Measurements from ENCODE around the gene FAM222B.
"Not testable (repeated sequence)": the region's sequence is repeated elsewhere in the genome, so short reads cannot be mapped to it uniquely, and the experiment has no call there.

FAM222B gene

DNA sequence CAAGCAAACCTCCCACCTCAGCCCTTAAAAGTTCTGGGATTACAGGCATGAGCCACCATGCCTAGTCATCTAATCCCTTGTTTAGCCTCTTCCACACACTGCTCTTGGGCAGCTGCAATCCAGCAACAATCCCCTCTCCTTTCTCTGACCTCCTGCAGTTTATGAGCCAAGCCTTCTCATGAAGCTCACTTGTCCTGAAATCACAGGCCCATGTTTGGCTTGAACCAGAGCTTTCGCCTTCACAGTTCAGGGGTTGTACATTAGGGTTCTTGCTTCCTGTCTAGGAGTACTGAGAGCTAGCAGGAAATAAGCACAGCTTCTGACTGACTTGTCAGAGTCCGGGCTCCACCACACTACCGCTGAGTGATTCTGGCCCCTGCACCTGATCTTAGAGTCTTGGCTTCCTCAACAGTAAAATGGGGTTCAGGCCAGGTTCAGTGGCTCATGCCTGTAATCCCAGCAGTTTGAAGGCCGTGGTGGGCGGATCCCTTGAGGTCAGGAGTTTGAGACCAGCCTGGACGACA, 28.5 kb upstream of the FAM222B start:
- DNase-seq: peak; percentile 51

DNA sequence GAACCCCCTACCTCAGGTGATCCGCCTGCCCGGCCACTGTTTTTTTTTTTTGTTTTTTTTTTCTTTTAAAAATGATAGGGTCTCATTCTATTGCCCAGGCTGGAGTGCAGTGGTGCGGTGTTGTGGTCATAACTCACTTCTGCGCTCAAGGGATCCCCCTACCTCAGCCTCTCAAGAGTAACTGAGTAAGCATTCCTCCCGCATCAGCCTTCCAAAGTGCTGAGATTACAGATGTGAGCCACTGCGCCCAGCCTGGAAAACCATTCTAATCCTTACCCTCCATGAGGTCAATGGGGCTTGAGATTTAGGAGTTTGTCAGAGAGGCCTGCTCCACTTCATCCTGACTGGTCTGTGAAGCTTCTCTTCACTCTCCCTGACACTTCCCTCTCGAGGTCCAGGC, 24.7 kb upstream of the FAM222B start:
- DNase-seq: no peak

DNA sequence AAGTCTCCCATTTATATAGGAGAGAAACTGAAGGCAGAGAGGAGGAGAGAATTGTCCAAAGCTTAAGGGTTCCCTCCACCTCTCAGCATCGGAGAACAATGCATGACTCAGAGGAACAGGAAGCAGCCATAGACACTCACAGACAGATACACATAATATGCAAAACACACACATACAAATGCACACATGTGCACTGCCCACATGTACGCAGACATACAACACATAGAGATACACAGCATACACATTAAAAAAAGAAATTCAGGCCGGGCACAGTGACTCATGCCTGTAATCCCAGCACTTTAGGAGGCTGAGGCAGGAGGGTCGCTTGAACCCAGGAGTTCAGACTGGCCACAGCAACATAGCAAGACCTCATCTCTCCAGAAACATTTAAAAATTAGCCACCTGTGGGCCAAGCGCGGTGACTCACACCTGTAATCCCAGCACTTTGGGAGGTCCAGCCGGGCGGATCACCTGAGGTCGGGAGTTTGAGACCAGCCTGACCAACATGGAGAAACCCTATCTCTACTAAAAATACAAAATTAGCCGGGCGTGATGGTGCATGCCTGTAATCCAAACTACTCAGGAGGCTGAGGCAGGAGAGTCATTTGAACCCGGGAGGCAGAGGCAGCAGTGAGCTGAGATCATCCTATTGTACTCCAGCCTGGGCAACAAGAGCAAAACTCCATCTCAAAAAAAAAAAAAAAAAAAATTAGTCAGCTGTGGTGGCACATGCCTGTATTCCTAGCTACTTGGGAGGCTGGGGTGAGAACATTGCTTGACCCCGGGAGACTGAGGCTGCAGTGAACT, 23.6 kb upstream of the FAM222B start:
- peak; percentile 74 for DNase-seq

DNA sequence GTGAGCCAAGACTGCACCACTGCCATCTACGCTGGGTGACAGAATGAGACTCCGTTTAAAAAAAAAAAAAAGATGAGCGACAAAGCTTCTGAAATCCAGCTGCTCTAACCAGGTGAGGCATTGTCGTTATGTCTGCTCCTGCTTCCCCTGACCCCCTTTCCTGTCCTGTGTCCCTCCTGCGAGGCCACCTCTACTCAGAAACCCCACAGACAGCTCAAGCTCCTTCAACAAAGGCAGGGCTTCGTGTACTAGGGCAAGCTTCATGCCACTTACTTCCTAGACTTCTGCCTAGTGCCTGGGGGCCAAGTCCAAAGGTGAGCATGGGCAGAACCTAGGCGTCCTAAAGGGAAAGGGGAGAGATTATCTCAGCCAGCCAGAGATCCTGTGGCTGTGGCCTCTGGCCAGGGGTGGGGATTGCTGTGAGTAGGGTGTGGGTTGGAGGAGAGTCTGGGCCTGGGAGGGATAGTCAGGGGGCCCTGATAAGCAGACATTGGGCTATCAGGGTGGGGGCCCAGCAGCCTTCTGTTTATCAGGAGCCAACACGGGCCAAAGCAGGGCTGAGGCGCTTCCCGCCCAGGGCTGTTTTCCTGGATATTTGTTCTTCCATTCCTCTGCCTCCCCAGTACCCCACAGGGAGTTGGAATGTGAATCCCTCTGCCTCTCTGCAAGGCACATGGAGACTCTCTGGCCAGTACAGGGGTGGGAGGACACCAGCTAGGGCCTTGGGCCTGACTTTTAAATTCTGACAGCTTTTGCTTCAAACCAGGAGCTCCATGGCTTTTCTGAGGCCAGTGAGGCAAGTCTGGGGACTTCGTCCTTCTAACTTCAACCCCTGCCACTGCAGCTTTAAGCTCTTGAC, 22.6 kb upstream of the FAM222B start:
- DNase-seq: peak; percentile 98

DNA sequence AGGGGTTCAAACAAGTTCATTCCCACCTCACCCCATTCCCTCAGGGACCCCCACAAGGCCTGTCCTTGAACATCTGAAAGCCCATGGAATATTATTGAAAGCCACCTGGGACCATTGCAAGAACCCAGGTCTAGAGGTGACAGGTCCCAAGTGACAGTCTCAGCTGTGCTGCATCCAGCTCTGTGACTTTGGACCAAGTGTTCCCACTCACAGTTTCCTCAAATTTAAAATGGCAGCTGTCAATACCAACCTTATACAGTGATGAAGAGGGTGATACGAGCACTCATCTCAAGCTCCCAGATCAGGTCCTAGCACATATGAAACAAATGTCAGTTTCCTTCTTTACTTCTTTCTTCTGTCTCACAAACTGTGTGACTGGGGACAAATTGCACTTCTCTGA, 21.4 kb upstream of the FAM222B start:
- no peak for DNase-seq

DNA sequence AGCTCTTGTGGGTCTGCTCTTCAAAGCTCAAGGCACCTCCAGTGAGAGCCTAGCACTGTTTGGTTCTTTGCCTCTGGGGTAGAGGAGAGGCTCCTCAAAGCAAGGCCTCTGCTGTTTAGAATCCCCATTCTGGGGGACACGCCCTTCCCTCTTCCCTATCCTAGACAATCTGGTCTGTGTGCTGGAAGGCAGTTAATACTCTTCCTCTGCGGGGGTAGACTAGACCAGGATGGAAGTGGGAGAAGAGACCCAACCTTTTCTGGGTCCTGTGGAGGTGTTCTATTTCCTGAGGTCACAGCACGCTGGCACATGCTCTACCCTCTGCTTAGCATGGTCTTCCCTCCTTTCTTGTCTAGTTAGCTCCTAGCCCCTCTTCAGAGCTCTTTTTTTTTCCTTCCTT, 20.0 kb upstream of the FAM222B start:
- DNase-seq: peak; percentile 51

DNA sequence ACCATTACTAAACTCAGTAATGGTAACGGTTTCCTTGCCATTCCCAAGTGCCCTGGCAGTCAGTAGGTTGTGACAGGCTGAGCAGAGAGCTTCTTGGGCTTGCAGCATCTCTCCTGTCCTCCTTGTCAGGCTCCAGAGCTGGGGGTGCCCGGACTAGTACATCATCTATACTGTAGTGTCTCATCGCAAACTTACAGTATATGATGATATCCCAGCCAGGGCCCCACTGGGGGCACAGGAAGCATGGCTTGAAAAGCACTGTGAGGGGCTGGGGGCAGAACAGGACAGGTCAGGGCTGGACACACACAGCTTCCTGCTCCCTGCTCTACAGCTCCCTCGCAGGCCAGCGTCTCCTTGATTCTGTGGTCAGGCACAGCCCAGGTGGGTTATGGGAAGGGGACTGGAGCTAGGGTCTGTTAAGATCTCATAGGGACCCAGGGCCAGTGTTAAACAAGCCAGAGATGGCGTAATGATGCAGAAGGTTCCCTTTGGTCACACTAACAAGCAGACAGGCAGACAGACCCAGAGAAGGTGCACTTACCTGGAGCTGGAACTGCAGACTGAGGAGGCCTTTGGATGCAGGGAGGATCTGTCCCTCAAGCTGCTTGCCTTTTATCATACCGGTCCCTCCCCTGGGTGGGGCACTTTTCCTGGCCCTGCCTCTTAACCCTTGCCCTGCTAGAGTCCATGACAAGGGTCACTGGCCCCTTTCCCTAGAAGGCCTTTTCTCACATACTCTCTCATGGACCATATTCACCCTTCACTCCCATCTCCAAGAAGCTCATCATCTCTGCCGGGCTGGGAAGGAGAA, 19.0 kb upstream of the FAM222B start:
- DNase-seq: peak; percentile 87

DNA sequence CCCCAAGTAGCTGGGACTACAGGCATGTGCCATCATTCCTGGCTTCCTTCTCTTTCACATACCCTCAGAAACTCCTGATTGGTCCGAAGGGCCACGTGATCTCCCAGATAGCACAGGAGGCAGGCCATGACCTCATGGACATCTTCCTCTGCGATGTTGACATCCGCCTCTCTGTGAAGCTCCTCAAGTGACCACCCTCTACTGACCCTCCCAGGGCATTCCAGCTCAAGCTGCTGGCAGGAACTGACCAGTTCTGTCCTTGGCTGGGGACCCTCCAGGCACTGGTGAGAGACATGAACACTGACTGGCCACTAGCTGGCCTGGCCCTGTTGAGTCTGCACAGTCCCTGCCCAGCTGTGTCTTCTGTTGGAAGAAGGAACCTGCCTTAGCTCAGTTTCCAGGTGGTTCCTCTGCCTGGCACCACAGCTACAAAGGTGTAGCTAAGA, 17.8 kb upstream of the FAM222B start:
- peak; percentile 57 for DNase-seq

DNA sequence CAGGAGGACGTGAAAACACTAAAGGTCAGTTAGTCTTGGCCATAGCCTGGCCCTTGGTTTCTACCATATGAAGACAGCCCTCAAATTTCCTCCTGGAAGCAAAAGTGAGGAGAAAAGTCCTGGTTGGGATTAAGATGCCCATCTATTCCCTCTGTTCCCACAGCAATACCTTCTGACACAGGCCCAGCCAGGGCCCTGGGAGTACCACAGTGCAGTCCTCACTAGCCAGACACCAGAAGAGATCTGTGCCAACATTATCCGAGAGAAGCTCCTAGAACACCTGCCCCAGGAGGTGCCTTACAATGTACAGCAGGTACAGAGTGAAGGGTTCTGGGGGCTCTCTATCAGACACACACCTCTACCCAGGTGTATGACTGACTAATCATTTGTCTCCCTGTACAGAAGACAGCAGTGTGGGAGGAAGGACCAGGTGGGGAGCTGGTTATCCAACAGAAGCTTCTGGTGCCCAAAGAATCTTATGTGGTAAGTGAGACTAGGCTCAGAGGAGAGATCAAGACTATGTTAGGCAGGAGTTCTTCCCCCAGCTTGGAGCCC, 16.3 kb upstream of the FAM222B start:
- DNase-seq: peak; percentile 65

DNA sequence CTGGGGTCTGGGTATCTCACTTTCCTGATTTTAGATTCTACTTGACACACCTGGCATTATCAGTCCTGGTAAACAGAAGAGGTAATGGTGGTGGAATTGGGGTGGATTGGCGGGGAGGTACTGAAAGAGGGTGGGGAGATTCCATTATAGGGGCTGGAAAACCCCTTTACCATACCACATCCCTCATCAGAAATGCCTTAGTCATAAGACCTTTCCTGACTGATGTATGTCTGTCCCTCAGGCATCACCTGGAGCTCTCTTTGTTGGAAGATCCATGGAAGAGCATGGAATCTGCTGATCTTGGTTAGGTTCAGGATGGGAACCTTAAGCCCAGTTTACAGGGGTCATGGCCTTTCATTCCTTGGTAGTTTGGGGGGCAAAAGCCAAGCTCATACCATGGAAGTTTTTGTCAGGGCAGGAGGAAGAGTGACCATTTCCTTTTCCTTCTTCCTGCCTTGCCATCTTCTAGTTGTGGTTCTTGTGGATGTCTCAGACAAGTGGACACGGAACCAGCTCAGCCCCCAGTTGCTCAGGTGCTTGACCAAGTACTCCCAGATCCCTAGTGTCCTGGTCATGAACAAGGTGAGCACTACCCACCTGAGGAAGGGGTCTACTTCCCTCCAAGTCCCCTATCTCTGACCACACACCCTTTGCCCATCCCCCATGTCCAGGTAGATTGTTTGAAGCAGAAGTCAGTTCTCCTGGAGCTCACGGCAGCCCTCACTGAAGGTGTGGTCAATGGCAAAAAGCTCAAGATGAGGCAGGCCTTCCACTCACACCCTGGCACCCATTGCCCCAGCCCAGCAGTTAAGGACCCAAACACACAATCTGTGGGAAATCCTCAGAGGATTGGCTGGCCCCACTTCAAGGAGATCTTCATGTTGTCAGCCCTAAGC, 15.6 kb upstream of the FAM222B start:
- DNase-seq: peak; percentile 72

DNA sequence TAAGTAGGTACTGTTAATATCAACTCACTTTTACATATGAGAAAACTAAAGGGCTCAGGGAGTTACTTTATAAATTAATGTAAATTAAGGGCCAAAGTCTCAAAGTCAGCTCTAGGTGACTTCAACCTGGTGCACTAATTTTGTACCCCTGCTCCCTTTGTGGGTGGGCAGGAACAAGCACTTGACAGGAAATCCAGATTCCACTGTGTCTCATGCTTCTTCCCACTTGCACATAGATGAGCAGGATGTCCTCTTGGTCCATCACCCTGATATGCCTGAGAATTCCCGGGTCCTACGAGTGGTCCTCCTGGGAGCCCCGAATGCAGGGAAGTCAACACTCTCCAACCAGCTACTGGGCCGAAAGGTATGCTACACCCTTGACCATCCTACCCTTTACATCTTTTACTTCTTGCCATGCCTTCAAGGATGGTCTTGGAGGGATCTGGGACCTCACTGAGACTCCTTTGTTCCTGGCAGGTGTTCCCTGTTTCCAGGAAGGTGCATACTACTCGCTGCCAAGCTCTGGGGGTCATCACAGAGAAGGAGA, 13.5 kb upstream of the FAM222B start:
- peak; percentile 35 for DNase-seq

DNA sequence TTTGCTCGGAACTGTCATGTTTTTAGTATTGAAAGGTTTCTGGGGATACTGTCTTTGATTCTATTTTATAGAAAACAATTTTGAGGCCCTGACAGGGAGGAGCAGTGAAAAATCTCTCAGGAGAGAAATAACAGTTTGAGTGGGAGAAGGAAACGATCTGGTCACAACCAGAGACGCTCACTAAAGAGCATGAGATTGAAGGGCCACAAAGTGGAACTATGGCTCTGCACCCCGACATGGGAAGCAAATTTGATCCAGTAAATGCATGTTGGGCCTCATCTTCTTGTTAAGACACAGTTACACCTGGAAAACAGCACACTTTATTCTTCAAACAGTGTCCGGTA, 12.7 kb upstream of the FAM222B start:
- DNase-seq: no peak

DNA sequence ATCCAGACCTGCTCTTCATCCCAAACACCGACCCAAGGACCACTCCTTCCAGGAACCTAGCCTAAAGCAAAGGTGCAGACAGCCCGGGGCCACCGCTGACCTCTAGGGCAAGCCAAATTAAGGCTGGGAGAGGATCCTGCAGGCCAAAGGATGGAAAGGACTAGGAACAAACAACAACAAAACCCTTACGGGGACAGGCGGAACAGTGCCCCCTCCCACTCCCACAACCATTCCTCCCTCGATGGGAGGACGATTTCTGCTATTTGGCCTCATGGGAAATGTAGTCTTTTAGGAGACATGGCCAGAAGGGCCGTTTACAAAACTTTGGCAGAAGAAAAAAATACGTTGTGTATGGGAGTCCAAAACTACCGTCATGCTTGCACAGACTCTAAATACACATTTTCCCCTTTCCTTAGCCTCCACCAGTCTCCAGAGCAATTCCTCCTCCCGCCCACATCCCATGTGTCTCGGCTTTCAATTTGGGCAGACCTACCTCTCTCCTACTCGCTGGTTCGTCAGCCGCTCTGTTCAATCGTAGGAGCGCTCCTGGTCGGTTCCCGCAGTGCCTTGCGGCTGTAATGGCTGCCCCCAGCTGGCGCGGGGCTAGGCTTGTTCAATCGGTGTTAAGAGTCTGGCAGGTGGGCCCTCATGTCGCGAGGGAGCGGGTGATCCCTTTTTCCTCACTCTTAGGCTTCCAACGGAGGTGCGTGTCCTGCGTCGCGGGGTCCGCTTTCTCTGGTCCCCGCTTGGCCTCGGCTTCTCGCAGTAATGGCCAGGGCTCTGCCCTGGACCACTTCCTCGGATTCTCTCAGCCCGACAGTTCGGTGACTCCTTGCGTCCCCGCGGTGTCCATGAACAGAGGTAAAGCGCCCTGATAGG, 12.1 kb upstream of the FAM222B start, which contains the start of gene ERAL1:
Gene ERAL1 (plus strand): TSS at position 560 of the 879 bp plus-strand sequence. CDS start 19 bp downstream, at position 579.
- peak; percentile 96 for DNase-seq

DNA sequence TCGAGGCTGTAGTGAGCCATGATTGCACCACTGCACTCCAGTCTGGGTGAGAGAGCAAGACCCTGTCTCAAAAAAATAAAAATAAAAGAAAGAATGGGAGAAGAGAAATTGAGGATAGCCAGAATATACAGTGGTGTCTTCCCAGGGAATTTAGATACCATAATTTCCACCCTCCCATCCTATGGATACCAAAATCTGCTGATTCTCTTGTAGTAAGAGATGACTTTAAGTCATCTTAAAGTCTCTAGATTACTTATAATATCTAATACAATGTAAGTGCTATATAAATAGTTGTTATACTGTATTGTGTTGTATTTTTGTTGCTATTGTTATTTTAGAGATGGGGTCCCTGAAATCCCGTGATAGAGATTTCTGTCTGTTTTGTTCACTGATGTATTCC, 10.7 kb upstream of the FAM222B start:
- DNase-seq: no peak

DNA sequence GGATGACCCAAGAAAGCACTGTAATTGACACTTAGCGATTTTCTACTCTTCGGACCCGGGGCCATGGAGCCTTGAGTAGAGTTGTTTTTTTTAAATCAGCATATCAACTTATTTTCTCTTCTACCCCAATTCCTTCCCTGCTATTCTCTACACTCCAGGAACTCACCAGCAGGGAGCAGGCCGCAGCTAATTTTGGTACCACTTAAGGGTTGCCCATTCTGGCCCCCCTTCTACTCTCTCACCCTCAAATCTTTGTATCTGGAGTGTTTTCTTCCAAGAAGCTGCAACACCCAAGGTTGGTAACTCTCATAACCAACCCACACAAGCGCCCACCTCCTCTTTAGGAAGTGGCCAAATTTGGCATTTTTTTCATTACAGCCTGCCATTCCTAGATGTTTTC, 6.7 kb upstream of the FAM222B start:
- peak; percentile 75 for DNase-seq

DNA sequence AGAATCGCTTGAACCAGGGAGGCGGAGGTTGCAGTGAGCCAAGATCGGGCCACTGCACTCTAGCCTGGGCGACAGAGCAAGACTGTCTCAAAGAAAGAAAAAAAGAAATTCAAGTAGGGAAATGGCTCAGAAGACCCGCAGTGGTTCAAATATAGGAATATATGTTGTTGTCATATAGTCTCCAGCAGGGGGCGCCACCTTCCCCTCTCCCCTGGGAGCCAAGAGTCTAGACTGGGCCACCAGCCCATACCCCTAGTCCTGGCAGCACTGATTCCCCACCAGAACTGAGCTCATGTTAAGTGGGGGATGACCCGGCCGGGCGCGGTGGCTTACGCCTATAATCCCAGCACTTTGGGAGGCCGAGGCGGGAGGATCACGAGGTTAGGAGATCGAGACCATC, 6.1 kb upstream of the FAM222B start:
- DNase-seq: peak; percentile 82

DNA sequence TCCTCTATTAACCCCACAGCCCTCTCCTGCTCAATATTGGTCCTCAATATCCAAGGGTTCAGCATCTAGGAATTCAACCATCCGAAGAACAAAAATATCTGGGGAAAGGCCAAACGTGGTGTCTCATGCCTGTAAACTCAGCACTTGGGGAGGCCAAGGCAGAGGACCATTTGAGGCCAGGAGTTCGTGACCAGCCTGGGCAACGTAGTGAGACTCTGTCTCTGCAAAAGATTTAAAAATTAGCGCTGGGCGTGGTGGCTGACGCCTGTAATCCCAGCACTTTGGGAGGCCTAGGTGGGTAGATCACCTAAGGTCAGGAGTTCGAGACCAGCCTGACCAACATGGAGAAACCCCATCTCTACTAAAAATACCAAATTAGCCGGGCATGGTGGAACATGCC, 4.1 kb upstream of the FAM222B start:
- not testable (repeated sequence) for DNase-seq

DNA sequence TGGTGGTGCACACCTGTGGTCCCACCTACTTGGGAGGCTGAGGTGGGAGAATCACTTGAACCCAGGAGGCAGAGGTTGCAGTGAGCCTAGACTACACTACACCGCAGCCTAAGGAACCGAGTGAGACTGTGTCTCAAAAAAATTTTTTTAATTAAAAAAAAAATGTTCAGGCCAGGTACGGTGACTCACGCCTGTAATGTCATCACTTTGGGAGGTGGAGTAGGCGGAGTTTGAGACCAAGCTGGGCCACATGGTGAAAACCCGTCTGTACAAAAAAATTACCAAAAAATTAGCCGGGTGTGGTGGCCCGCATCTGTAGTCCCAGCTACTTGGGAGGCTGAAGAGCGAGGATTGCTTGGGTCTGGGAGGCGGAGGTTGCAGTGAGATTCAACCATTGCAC, 3.6 kb upstream of the FAM222B start:
- no peak for DNase-seq

DNA sequence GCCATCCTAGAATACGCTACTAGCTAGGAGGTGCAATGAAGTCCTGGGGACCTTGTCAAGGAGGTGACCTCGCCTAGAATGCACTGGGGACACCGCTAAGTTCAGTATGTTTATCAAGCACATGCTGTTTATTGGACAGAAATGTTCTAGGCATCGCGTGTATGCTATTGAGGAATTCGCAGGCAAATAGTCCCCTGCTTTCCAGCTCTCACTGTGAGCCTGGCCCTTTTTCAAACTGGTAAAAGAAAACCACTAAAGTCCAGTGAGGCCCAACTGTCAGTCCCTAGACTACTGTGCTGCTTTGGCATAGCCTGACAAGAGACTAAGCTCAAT, 1.2 kb upstream of the FAM222B start:
- no peak for DNase-seq

DNA sequence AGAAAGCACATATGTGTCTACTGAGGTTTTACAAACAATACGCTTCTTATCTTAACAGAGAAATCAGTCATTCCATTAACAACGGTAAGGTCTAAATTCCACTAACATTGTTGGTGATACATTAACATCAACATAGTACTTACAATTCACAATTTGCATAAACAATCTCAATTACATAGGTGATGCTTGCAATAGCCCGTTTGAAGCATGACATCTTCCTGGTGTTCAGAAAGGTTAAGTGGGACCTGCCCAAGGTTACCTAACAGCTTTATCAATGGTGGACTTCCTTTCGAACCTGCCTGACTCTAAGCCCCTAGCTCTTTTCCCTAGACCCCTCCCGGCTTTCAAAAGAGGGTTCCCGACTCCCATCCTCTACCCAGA, 699 bp downstream of the FAM222B start:
- DNase-seq: no peak
